ENCODE measurements around the gene INHBA.

Gene INHBA

GRCh38 chr7:41732436-41732785 lies 29.5 kb upstream of the INHBA start:
- Histone ChIP-seq H3K36me3 (ENCODE audit: insufficient read depth, low read length) (no peaks in the 10 kb centered on the region), H3K4me2 (ENCODE audit: low read length) (no peak overlapping the region), H3K4me3 (ENCODE audit: low read length) (no peak overlapping the region)

GRCh38 chr7:41731493-41732435 lies 28.9 kb upstream of the INHBA start:
- Histone ChIP-seq H3K4me1 (ENCODE audit: control insufficient read depth, insufficient read depth, low read length) (no peaks in the 10 kb centered on the region), H3K9ac (ENCODE audit: low read depth, low read length) (no peak overlapping the region), H3K9me3 (replicated peaks; ENCODE audit: low read length) (no peaks in the 10 kb centered on the region), H3K4me2 (ENCODE audit: low read length) (no peak overlapping the region), H3K4me3 (ENCODE audit: low read length) (no peak overlapping the region), H3K27me3 (ENCODE audit: control insufficient read depth, insufficient read depth, low read length) (no peaks in the 10 kb centered on the region), H3K36me3 (ENCODE audit: insufficient read depth, low read length) (no peaks in the 10 kb centered on the region)

More at GRCh38 chr7:41732436-41732785, 29.5 kb upstream of the INHBA start:
- Histone ChIP-seq H3K9ac (ENCODE audit: low read depth, low read length) (no peak overlapping the region), H3K27me3 (ENCODE audit: control insufficient read depth, insufficient read depth, low read length) (no peaks in the 10 kb centered on the region), H3K9me3 (replicated peaks; ENCODE audit: low read length) (no peaks in the 10 kb centered on the region), H3K4me1 (ENCODE audit: control insufficient read depth, insufficient read depth, low read length) (no peaks in the 10 kb centered on the region)

- H3K4me1 ChIP-seq (ENCODE audit: control insufficient read depth, insufficient read depth, low read length), result no peaks in the 10 kb centered on the region
- H3K4me3 ChIP-seq (ENCODE audit: low read length), result no peak overlapping the region
- no peaks in the 10 kb centered on the region for H3K9me3 ChIP-seq (replicated peaks; ENCODE audit: low read length)
- no peaks in the 10 kb centered on the region for H3K27me3 ChIP-seq (ENCODE audit: control insufficient read depth, insufficient read depth, low read length)
- H3K36me3 ChIP-seq (ENCODE audit: insufficient read depth, low read length), result no peaks in the 10 kb centered on the region
- H3K9ac ChIP-seq (ENCODE audit: low read depth, low read length), result no peak overlapping the region
- H3K4me2 ChIP-seq (ENCODE audit: low read length), result no peak overlapping the region
Measured at GRCh38 chr7:41730668-41731067, 27.8 kb upstream of the INHBA start.

- Histone ChIP-seq H3K4me2 (ENCODE audit: low read length) (no peak overlapping the region), H3K4me3 (ENCODE audit: low read length) (no peak overlapping the region), H3K4me1 (ENCODE audit: control insufficient read depth, insufficient read depth, low read length) (no peaks in the 10 kb centered on the region), H3K36me3 (ENCODE audit: insufficient read depth, low read length) (no peaks in the 10 kb centered on the region), H3K9me3 (replicated peaks; ENCODE audit: low read length) (no peaks in the 10 kb centered on the region), H3K9ac (ENCODE audit: low read depth, low read length) (no peak overlapping the region), H3K27me3 (ENCODE audit: control insufficient read depth, insufficient read depth, low read length) (no peaks in the 10 kb centered on the region)
Measured at GRCh38 chr7:41730161-41730560, 27.3 kb upstream of the INHBA start.

GRCh38 chr7:41729059-41729458 lies 26.2 kb upstream of the INHBA start:
- H3K9ac ChIP-seq (ENCODE audit: low read depth, low read length), result no peak overlapping the region
- no peaks in the 10 kb centered on the region for H3K4me1 ChIP-seq (ENCODE audit: control insufficient read depth, insufficient read depth, low read length)
- no peaks in the 10 kb centered on the region for H3K36me3 ChIP-seq (ENCODE audit: insufficient read depth, low read length)
- H3K4me3 ChIP-seq (ENCODE audit: low read length), result no peak overlapping the region
- no peaks in the 10 kb centered on the region for H3K27me3 ChIP-seq (ENCODE audit: control insufficient read depth, insufficient read depth, low read length)
- H3K9me3 ChIP-seq (replicated peaks; ENCODE audit: low read length), result no peaks in the 10 kb centered on the region
- H3K4me2 ChIP-seq (ENCODE audit: low read length), result no peak overlapping the region

- Histone ChIP-seq H3K9me3 (replicated peaks; ENCODE audit: low read length) (no peaks in the 10 kb centered on the region), H3K9ac (ENCODE audit: low read depth, low read length) (no peak overlapping the region), H3K4me2 (ENCODE audit: low read length) (no peak overlapping the region), H3K27me3 (ENCODE audit: control insufficient read depth, insufficient read depth, low read length) (no peaks in the 10 kb centered on the region), H3K36me3 (ENCODE audit: insufficient read depth, low read length) (no peaks in the 10 kb centered on the region), H3K4me3 (ENCODE audit: low read length) (no peak overlapping the region), H3K4me1 (ENCODE audit: control insufficient read depth, insufficient read depth, low read length) (no peaks in the 10 kb centered on the region)
Measured at GRCh38 chr7:41725013-41725412, 22.1 kb upstream of the INHBA start.

- Histone ChIP-seq H3K9ac (ENCODE audit: low read depth, low read length) (no peak overlapping the region), H3K36me3 (ENCODE audit: insufficient read depth, low read length) (no peaks in the 10 kb centered on the region), H3K4me1 (ENCODE audit: control insufficient read depth, insufficient read depth, low read length) (no peaks in the 10 kb centered on the region), H3K27me3 (ENCODE audit: control insufficient read depth, insufficient read depth, low read length) (peaks cover 5% of the 10 kb centered on the region), H3K4me3 (ENCODE audit: low read length) (no peak overlapping the region), H3K9me3 (replicated peaks; ENCODE audit: low read length) (no peaks in the 10 kb centered on the region), H3K4me2 (ENCODE audit: low read length) (no peak overlapping the region)
Measured at GRCh38 chr7:41720886-41721285, 18.0 kb upstream of the INHBA start.

- Histone ChIP-seq H3K9me3 (replicated peaks; ENCODE audit: low read length) (no peaks in the 10 kb centered on the region), H3K4me3 (ENCODE audit: low read length) (no peak overlapping the region), H3K27me3 (ENCODE audit: control insufficient read depth, insufficient read depth, low read length) (peaks cover 5% of the 10 kb centered on the region), H3K4me2 (ENCODE audit: low read length) (no peak overlapping the region), H3K36me3 (ENCODE audit: insufficient read depth, low read length) (no peaks in the 10 kb centered on the region), H3K9ac (ENCODE audit: low read depth, low read length) (no peak overlapping the region), H3K4me1 (ENCODE audit: control insufficient read depth, insufficient read depth, low read length) (no peaks in the 10 kb centered on the region)
Measured at GRCh38 chr7:41720046-41720445, 17.2 kb upstream of the INHBA start.

- Histone ChIP-seq H3K4me3 (ENCODE audit: low read length) (no peak overlapping the region), H3K9ac (ENCODE audit: low read depth, low read length) (no peak overlapping the region), H3K36me3 (ENCODE audit: insufficient read depth, low read length) (no peaks in the 10 kb centered on the region), H3K27me3 (ENCODE audit: control insufficient read depth, insufficient read depth, low read length) (peaks cover 5% of the 10 kb centered on the region), H3K4me2 (ENCODE audit: low read length) (no peak overlapping the region), H3K4me1 (ENCODE audit: control insufficient read depth, insufficient read depth, low read length) (no peaks in the 10 kb centered on the region), H3K9me3 (replicated peaks; ENCODE audit: low read length) (no peaks in the 10 kb centered on the region)
Measured at GRCh38 chr7:41716691-41717090, 13.8 kb upstream of the INHBA start.

GRCh38 chr7:41715000-41715399 lies 12.1 kb upstream of the INHBA start:
- no peaks in the 10 kb centered on the region for H3K9me3 ChIP-seq (replicated peaks; ENCODE audit: low read length)
- H3K9ac ChIP-seq (ENCODE audit: low read depth, low read length), result no peak overlapping the region
- H3K4me3 ChIP-seq (ENCODE audit: low read length), result no peak overlapping the region
- H3K27me3 ChIP-seq (ENCODE audit: control insufficient read depth, insufficient read depth, low read length), result peaks cover 5% of the 10 kb centered on the region
- no peaks in the 10 kb centered on the region for H3K36me3 ChIP-seq (ENCODE audit: insufficient read depth, low read length)
- peaks cover 1% of the 10 kb centered on the region for H3K4me1 ChIP-seq (ENCODE audit: control insufficient read depth, insufficient read depth, low read length)
- H3K4me2 ChIP-seq (ENCODE audit: low read length), result no peak overlapping the region

- Histone ChIP-seq H3K4me1 (ENCODE audit: control insufficient read depth, insufficient read depth, low read length) (peaks cover 15% of the 10 kb centered on the region), H3K4me2 (ENCODE audit: low read length) (no peak overlapping the region), H3K9me3 (replicated peaks; ENCODE audit: low read length) (no peaks in the 10 kb centered on the region), H3K4me3 (ENCODE audit: low read length) (no peak overlapping the region), H3K9ac (ENCODE audit: low read depth, low read length) (no peak overlapping the region), H3K36me3 (ENCODE audit: insufficient read depth, low read length) (no peaks in the 10 kb centered on the region), H3K27me3 (ENCODE audit: control insufficient read depth, insufficient read depth, low read length) (no peaks in the 10 kb centered on the region)
Measured at GRCh38 chr7:41711283-41712064, 8.6 kb upstream of the INHBA start.

Data from skeletal muscle satellite cell (primary cell).